Fibroblast of mammary gland (primary cell): ENCODE results near the gene LOXL3.
A peak's percentile ranks its signal among the peaks of the same experiment; 100 is the strongest.

Source experiments
- DNase-seq: peaks from one replicate; pipeline ENCODE4 v3.0.0-alpha.2; 2010; ENCODE audit warnings: low read depth
- H3K4me3 ChIP-seq: 2 replicates; pipeline ENCODE4 v1.5.1; 2011; ENCODE audit warnings: low read depth, mild to moderate bottlenecking, low read length, moderate library complexity; ENCODE audit not compliant: control insufficient read depth
- CTCF ChIP-seq: conservative IDR thresholded peaks from 2 replicates; pipeline ENCODE4 v1.5.1; 2011; ENCODE audit warnings: low read depth, low read length, inconsistent platforms; ENCODE audit not compliant: control insufficient read depth, insufficient read depth

LOXL3 gene

DNA sequence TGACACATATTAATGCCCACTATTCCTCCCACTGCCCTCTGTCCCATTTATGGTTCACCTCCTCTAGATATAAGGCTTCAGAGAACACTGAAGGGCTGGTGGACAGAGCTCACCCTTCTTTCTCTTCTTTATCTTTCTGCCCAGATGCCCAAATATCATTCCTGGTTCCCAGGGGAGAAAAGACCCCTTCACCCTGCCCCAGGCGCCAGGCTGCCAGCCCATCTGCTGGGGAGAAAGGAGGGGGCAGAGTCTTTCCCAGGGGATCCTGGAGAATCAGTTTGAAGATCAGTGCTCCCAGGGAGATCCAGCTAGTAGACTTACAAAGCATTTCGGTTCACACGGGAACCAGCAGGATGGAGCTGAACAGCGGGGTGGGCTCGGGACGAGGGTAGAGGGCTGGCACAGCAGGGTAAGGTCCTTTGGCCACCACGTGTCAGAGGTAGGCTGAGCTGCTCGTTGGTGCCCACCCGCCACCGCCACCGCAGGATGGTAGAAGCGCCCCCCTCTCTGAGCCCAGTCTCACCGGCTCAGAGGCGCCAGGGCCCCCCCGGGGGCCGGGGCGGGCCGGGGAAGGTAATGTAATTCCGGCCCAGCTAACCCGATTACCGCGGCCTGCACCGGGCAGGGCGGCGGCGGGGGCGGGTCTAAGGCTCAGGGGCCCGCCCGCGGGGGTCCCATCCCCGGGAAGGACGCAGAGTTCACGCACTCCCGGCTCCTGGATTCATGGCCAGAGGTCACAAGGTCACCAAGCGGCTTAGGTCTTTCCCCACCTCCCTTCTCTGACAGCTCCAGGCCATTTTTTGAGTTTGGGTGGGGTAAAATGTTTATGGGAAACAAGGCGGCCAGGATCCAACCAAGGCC, 40.8 kb downstream of the LOXL3 start:
- no peak for TF ChIP-seq CTCF
- DNase-seq: no peak
- H3K4me3 ChIP-seq: no peak overlapping the region

GRCh38 chr2:74511104-74511989, 42.4 kb downstream of the LOXL3 start:
- no peak for TF ChIP-seq CTCF
- DNase-seq: peak; percentile 35
- no peak overlapping the region for H3K4me3 ChIP-seq

DNA sequence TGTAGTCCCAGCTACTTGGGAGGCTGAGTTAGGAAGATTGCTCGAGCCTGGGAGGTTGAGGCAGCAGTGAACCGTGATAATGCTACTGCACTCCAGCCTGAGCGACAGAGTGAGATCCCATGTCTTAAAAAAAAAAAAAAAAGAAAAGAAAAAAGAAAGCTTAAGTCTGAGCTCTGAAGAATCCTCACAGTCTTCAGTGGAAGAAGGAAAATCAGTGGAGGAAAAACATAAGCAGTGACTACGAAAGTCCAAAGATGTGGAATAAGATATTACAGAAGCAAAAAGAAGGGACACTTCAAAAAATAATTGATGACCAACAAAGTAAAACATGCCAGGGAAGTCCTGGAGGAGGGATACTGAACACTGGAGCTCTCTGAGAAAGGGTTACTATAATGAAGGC, 43.5 kb downstream of the LOXL3 start:
- DNase-seq: no peak
- no peak overlapping the region for H3K4me3 ChIP-seq

DNA sequence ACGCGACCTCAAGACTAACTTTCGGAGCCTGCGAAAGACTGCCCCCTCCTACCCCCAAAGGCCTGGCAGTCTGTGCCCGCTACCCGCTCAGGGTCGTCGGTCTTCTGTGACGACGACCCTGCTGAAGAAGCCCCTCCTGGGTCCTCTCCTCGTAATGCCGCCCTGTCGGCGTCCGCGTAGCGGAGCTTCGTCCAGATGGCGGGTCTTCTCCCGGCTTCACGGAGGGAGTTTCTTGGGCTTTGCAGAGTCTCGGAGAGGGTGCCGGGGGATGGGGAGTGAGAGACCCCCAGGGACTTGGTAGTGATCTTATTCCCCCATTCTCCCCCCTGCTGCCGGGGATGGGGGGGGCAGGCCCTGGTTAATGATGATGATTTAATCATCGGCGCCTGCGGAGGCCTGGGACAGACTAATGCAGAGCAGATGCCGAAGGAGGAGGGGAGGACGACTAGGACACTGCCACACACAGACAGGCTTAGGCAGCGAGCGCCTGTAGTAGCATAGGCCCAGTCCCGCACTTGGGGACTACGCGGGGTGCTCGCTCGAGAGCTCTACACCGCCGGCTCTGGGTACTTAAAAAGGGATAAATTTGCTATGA, 45.7 kb downstream of the LOXL3 start:
- H3K4me3 ChIP-seq: peak overlapping the region; percentile 95
- peak; percentile 79 for DNase-seq
- no peak for TF ChIP-seq CTCF

More for the DNA sequence above, 43.5 kb downstream of the LOXL3 start:
- no peak for TF ChIP-seq CTCF

DNA sequence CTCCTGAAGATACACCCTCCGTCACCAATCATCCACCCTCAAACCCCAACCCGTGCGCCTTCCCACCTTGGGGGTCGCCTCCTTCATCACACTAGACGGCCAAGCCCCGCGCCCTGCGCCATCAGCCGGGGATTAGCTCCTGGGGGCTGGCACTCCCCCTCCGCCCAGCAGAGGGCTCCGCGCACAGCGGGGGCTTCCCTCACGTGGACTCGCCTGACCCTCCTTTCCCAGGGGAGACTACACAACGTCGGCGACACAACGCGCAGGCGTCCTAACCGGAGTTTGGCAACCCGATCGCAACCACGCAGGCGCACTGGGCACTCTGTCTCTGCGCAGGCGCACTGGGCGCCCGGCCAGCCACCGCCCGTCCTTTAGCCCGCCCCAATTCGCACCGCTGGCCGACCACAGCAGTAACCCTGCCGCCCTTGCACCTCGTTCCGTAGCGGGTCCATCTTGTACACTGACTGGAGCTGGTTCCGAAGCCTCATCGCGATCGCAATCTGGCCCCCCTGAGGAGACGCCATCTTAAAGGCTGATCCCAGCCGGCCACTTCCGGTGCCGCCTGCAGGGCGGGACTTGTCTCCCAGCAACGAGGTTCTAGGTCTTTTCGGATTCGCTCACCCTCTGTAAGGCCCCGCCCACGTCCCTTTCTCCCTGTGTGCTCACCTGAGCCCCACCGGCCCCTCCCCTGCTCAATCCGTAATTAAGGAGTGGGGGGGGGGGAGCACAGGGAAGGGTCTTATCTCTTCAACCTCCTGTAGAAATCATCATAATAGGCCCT, 46.4 kb downstream of the LOXL3 start, which contains the start of gene PCGF1:
Gene PCGF1 (minus strand): TSS at position 551 of the 781 bp plus-strand sequence. CDS start 27 bp downstream, at position 524.
- peak; percentile 97 for DNase-seq
- peak within 1 kb of the TSS; percentile 95 for H3K4me3 ChIP-seq
- TF ChIP-seq CTCF: peak; percentile 19
